ENCODE measurements around the gene GRB10. TPM values are rescaled to one million over a fixed set of nuclear protein-coding genes. Genes with fewer than 3 reads are reported as not detected.
A peak's percentile ranks its signal among the peaks of the same experiment; 100 is the strongest.

The GRB10 gene
- total RNA-seq, 1 experiment from 2014 or later, result 92.9 TPM

DNA sequence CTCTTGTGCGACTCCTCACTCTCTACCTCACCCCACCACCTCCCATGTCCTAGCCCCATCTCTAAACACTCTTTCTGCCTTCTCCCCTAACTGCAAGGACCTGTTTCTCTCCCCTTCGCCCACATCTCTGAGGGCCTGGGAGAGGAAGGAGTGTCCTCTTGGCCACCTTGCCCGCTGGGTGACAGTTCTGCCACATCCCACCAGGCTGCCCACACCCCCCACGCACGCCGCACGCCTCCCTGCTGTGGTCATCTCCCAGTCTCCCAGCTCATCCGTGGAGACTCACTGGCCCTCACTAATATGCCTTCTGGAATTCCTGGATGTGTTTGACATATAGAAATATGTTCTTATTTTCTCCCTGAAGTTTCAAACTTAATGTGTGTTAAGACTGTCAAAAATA, 48.5 kb downstream of the GRB10 start:
- no peak for DNase-seq
- Histone ChIP-seq H3K27me3 (ENCODE audit: control insufficient read depth, insufficient read depth, low read length) (no peaks in the 10 kb centered on the region), H3K36me3 (replicated peaks; ENCODE audit: control insufficient read depth, insufficient read depth, low read length) (no peaks in the 10 kb centered on the region), H3K4me3 (ENCODE audit: insufficient read depth, low read depth, low read length) (no peak overlapping the region)

DNA sequence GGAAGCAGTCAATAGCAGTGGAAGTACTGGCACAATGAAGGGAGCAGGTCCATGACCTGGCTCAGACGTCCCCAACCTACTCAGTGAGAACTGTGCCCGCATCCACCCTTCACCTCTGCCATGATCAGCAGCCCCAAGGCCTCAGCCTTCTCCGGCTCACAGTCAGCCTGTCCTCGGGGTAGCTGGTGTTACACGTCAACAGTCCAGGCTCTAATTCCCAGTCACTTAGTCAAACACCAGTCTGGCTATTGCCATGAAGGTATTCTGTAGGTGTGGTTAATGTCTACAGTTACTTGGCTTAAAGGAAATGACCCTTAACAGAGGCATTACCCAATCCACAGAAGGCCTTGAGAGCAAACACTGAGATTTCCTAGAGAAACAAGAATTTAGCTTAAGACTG, 49.1 kb downstream of the GRB10 start:
- Histone ChIP-seq H3K36me3 (replicated peaks; ENCODE audit: control insufficient read depth, insufficient read depth, low read length) (no peaks in the 10 kb centered on the region), H3K27me3 (ENCODE audit: control insufficient read depth, insufficient read depth, low read length) (no peaks in the 10 kb centered on the region), H3K4me3 (ENCODE audit: insufficient read depth, low read depth, low read length) (no peak overlapping the region)
- DNase-seq, result no peak

DNA sequence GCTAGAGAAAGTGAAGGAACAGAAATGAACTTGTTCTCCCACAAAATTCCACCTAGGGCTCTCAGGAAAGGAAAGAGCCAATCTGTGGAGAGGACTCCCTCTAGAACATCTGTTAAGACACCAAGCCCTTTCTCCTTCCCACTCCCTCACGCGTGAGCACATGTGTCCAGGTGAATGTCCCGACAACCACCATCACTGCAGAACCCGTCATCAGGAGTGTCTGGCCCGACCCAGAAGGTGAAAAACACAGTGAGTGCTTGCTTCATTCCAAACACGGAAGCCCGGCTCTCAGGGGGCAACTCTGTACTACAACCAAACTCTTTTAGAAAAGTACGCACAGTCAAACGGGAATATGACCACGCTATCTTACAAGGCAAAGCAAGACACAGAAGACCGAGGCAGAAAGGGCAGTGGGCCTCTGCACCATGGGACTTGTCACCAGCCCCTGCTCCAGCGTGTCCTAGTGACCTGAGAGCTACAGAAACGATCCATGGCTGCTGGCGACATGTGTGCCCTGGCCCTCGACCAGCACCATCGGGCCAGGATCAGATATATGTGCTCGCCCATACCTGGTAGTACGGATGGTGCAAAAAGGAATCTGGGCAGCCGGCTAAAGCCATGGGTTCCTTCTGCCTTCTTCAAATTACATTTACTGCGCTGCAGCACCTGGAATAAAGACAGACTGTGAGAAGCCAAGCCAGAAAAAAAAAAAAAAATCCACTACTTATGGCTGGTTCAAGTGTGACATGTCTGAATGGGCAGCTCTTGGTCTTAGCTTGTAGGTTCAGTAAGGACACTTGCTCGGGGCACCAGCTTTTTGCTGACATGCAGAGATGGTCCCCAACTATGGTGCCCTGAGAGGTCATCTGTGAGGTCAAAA, 50.8 kb downstream of the GRB10 start:
- no peaks in the 10 kb centered on the region for H3K27me3 ChIP-seq (ENCODE audit: control insufficient read depth, insufficient read depth, low read length)
- no peak for DNase-seq
- no peaks in the 10 kb centered on the region for H3K36me3 ChIP-seq (replicated peaks; ENCODE audit: control insufficient read depth, insufficient read depth, low read length)
- no peak overlapping the region for H3K4me3 ChIP-seq (ENCODE audit: insufficient read depth, low read depth, low read length)

DNA sequence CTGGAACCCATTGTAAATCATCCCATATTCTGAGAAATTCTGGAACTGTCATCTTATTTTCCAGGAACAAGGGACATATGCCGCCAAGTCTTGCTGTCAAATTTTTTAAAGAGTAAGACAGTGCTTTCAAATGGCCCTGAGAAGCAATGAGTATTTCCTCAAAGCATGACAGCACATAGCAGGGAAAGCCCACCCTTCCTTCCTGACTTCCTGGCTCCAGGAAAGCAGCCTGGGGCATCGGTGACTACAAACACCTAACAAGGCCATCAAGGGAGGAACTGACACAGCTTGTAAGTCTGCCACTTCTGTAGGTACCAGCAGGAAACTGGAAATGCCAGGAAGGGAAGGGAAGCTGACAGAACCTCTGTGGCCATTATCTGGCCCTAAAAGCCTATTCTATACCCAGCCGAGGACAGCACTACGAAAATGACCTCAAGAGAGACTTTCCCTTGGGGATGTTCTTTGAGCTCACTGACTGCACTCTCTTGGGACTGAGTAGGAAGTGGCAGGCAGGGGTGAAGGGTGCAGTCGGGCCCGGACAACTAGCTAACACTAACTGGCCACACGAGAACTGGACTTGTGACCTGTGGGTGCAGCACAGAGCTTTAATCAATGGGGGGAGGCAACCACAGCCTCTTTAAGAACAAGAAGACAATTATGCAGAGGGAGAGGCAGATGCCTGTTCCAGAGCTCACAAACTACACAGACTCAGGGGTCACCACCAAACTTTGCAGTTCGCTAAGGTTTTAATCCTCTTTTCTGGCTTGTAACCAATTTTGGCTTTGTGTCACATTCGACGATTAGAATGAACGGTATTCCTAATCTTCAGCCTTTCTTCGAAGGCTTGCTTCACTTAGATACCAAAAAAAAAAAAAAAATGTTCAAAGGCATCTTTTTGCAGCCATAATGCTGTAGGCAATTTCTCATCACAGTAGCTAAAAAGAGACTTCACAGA, 52.0 kb downstream of the GRB10 start:
- H3K27me3 ChIP-seq (ENCODE audit: control insufficient read depth, insufficient read depth, low read length), result no peaks in the 10 kb centered on the region
- DNase-seq, result no peak
- H3K4me3 ChIP-seq (ENCODE audit: insufficient read depth, low read depth, low read length), result no peak overlapping the region
- H3K36me3 ChIP-seq (replicated peaks; ENCODE audit: control insufficient read depth, insufficient read depth, low read length), result no peaks in the 10 kb centered on the region

DNA sequence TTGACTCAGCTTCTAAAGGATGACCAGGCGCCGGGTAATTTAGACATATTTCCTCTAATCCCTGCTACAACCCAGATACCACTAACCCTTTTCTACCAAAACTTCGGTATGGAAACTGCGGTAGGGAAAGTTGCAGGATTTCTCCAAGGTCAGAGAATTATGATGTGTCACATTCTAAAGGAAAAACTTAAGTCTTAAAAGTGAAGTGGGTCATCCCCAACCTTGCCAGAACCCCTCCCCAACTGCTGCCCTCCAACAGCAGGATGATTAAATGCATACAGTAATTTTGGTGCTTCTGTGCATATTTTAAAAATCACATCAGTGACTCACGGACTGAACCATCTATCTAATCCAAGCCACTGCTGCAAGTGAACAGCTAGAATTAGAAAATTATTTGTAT, 52.7 kb downstream of the GRB10 start:
- DNase-seq, result no peak
- no peaks in the 10 kb centered on the region for H3K36me3 ChIP-seq (replicated peaks; ENCODE audit: control insufficient read depth, insufficient read depth, low read length)

DNA sequence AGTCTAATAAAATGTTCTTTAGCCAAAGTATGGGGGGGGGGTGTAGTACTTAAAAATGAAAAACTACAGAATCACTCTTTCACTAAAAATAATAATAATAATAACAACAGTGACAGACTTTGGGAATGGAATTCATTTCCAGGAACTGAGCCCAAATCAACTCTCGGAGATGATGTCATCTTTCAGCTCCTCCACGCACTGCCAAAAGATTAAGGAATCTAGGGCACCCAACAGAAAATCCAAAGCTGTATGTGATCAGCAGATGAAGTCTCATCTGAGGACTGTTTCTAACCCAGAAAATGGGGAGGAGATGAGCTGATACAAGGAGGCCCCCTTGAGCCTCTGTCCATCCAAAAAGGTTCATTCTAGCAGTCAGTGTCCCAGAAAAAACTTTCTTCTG, 54.5 kb downstream of the GRB10 start:
- Histone ChIP-seq H3K27me3 (ENCODE audit: control insufficient read depth, insufficient read depth, low read length) (no peaks in the 10 kb centered on the region), H3K36me3 (replicated peaks; ENCODE audit: control insufficient read depth, insufficient read depth, low read length) (peaks cover 2% of the 10 kb centered on the region; the same call in 1 of the 2 replicates), H3K4me3 (ENCODE audit: insufficient read depth, low read depth, low read length) (no peak overlapping the region)
- DNase-seq, result no peak

More for the DNA sequence above, 52.7 kb downstream of the GRB10 start:
- no peaks in the 10 kb centered on the region for H3K27me3 ChIP-seq (ENCODE audit: control insufficient read depth, insufficient read depth, low read length)
- H3K4me3 ChIP-seq (ENCODE audit: insufficient read depth, low read depth, low read length), result no peak overlapping the region

DNA sequence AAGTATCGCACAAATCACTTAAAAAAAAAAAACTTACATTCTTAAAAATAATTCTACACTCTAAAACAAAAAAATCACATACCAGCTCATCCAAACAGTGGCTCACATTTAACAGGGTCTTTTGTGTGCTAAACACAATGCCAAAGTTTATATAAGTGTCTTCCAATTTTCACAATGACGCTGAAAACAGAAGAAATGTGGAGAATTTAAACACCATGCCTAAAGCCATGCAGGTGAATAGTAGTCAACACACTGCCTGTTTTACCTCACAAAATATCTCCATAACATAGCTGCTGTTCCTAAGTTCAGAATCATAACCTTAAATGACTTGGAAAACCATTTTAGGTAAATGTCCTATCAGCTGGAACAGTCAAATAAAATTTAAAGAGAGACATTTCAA, 55.0 kb downstream of the GRB10 start:
- Histone ChIP-seq H3K27me3 (ENCODE audit: control insufficient read depth, insufficient read depth, low read length) (no peaks in the 10 kb centered on the region), H3K4me3 (ENCODE audit: insufficient read depth, low read depth, low read length) (no peak overlapping the region), H3K36me3 (replicated peaks; ENCODE audit: control insufficient read depth, insufficient read depth, low read length) (peaks cover 2% of the 10 kb centered on the region; the same call in 1 of the 2 replicates)
- DNase-seq, result no peak

DNA sequence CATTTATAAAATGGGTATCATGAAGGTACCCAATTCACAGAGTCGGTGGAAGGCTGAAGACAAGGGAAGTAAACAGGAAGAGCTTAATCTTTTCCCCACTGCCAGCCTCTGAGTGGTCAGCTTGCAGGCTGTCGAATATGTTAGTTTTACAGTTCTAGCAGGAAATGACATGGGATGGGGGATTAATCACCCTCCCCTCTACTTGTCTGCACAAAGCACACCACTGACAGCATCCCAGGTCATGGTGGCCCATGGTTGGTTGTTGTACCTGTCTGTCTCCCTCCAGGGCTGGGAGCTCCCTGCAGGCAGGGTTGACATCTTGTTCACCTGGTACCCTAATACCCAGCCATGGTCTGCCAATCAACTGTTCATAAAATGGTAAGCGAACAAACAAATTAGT, 55.6 kb downstream of the GRB10 start:
- DNase-seq, result peak; percentile 67
- no peaks in the 10 kb centered on the region for H3K27me3 ChIP-seq (ENCODE audit: control insufficient read depth, insufficient read depth, low read length)
- no peak overlapping the region for H3K4me3 ChIP-seq (ENCODE audit: insufficient read depth, low read depth, low read length)
- peaks cover 2% of the 10 kb centered on the region; the same call in 1 of the 2 replicates for H3K36me3 ChIP-seq (replicated peaks; ENCODE audit: control insufficient read depth, insufficient read depth, low read length)

DNA sequence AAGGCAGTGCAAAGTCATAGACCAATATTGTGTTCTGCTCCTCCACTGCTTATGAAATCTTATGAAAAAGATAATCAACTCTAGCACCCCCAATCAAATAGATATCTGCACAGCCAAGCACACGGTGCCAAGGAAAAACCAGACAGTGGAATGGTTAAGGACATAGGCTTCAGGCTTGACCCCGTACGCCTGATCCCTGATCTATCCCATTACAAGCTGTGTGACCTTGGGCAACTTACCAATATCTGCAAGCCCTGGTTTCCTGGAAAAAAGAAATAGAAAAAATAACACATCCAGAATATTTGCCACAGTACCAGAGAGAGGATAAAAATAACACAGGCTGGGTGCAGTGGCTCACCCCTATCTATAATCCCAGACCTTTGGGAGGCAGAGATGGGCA, 56.9 kb downstream of the GRB10 start:
- H3K36me3 ChIP-seq (replicated peaks; ENCODE audit: control insufficient read depth, insufficient read depth, low read length), result peaks cover 2% of the 10 kb centered on the region; the same call in 1 of the 2 replicates
- no peak for DNase-seq
- H3K27me3 ChIP-seq (ENCODE audit: control insufficient read depth, insufficient read depth, low read length), result no peaks in the 10 kb centered on the region
- H3K4me3 ChIP-seq (ENCODE audit: insufficient read depth, low read depth, low read length), result no peak overlapping the region

DNA sequence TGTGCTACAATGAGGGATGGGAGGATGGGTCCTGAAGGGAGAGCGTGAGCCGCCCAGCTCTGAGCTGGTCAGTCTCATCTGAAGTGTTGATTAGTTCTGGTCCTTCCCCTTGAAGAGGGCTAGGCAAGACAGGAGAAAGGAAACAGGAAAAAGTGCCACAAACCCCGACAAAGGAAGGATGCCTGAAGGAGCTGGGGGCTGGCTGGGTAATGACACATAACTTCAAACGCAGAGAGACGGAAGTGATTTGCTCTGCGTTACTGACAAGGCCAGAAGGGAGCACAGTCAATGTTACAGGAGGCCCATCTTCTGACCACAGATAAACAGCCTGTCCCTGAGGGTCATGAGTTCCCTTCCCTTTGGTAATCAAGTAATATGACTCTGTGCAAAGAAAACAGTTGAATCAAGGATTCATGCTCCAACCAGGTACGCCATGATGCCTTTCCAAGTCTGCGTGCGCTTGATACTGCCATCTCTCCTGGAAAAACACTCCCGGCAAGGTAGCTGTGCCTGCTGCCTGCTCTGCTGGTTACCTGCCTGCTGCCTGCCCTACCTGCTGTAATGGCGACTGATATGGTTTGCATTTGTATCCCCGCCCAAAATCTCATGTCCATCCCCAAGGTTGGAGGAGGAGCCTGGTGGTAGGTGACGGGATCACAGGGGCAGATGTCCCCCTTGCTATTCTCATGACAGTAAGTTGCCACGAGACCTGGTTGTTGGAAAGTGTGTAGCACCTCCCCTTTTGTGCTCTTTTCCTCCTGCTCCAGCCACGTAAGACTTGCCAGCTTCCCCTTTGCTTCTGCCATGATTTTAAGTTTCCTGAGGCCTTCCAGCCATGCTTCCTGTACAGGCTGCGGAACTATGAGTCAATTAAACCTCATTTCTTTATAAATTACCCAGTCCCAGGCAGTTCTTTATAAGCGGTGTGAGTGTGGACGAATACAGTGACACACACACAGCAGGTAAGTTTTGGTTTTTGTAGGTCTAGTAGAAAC, 57.9 kb downstream of the GRB10 start:
- H3K36me3 ChIP-seq (replicated peaks; ENCODE audit: control insufficient read depth, insufficient read depth, low read length), result peaks cover 2% of the 10 kb centered on the region; the same call in 1 of the 2 replicates
- H3K4me3 ChIP-seq (ENCODE audit: insufficient read depth, low read depth, low read length), result no peak overlapping the region
- no peaks in the 10 kb centered on the region for H3K27me3 ChIP-seq (ENCODE audit: control insufficient read depth, insufficient read depth, low read length)
- no peak for DNase-seq

DNA sequence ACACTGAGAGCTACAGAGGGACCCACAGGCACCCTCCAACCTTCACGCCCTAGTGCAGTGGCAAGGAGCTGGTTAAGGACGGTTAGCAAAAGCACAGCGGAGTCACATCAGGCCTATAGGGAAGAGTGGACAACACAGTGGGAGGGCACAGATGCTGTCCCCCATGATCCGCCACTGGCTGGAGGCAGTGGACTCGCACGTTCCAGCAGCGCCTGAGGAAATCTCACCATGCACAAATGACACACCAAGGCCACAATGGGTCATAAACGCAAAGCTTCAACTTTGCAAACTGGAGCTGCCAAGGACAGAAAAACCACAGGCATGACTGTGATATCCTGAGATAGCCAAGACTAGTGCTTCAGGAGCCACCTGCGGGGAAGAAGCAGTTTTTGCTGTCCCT, 58.8 kb downstream of the GRB10 start:
- Histone ChIP-seq H3K36me3 (replicated peaks; ENCODE audit: control insufficient read depth, insufficient read depth, low read length) (peaks cover 2% of the 10 kb centered on the region; the same call in 1 of the 2 replicates), H3K27me3 (ENCODE audit: control insufficient read depth, insufficient read depth, low read length) (no peaks in the 10 kb centered on the region), H3K4me3 (ENCODE audit: insufficient read depth, low read depth, low read length) (no peak overlapping the region)
- no peak for DNase-seq

DNA sequence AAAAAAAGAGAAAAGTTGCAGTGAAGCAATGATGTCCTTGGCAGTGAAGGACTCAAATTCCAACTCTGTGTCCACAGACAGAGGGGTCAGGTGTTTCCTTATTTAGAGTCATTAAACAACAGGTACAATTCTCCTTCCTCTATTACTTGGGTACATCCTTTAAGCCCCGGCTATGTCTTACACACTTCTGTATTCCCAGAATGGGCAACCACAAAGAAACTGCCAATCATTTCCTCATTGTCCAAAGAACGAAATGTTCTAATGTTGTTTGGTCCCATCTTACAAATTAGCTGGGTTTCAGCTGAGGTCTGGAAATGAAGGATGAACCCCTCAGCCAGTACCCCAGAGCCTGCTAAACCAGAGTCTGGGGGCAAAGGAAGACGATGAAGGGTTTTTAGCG, 59.5 kb downstream of the GRB10 start:
- no peak for DNase-seq
- H3K27me3 ChIP-seq (ENCODE audit: control insufficient read depth, insufficient read depth, low read length), result no peaks in the 10 kb centered on the region
- H3K36me3 ChIP-seq (replicated peaks; ENCODE audit: control insufficient read depth, insufficient read depth, low read length), result peaks cover 2% of the 10 kb centered on the region; the same call in 1 of the 2 replicates
- H3K4me3 ChIP-seq (ENCODE audit: insufficient read depth, low read depth, low read length), result no peak overlapping the region

DNA sequence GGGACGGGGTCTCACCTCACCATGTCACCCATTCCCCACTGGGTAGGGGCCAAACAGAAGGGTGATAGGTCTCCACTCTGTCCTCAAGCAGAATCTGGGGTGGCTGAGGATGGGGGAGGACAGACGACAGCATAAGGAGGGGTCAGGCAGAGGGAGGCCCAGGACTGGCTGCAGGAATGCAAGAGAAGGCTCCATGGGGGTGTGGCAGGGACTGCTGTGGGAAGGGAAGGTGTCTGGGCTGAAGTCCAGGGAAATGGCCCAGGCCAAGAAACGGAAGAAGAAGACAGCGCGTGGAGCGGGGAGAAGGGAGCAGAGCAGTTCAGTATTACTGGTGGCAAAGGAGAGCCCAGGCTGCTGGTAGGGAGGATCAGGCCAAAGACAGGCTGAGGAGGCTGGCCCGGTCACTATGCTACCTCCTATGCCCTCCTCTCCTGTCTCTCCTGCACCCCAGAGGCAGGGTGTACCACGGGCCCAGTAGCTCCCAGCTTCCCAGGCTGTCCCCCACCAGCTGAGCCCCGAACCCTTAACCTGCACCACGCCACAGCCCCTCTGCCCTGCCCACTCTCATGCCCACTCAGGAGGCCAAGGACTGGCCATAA, 60.9 kb downstream of the GRB10 start:
- DNase-seq, result no peak
- Histone ChIP-seq H3K27me3 (ENCODE audit: control insufficient read depth, insufficient read depth, low read length) (no peaks in the 10 kb centered on the region), H3K36me3 (replicated peaks; ENCODE audit: control insufficient read depth, insufficient read depth, low read length) (peaks cover 2% of the 10 kb centered on the region; the same call in 1 of the 2 replicates), H3K4me3 (ENCODE audit: insufficient read depth, low read depth, low read length) (no peak overlapping the region)
